ENCODE data around the gene COL26A1.

The COL26A1 gene

DNA sequence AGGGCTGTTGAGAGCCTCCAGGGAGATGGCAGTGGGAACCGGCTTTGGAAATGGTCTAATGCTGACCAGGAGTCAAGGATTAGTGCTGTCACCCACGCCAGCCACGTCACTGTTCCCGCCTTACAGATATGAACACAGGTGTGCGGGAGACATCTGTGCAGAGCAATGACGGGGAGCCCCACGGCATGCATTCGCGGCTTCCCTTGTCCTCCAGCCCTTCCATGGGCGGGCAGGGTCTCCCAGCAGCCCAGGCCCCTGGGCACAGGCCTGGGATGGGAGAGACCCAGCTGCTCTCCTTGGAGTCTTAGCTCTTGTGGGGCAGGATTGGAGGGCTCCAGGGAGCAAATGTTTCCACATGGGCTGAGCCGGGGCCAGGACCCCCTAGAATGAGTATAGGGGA lies 172.2 kb downstream of the COL26A1 start:
- DNase-seq (ENCODE audit: low spot score): no peak

DNA sequence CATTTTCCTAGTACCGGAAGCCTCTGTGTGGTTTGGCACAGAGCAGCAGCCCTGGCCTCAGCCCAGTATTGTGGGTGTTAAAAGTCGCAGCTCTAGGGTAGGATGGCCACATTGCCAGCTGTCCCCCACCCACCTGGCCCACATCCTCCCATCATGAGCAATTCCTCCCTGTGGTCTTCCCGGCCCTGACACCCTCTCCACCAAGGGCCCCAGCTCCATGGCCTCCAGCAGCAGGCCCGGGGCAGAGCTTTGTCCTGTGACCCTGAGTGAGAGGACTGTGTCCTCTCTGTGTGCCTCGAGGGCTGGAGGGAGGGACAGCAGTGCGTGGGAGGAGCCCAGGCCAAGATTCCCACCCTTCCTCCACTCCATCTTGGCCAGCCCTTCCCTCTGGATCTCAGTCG lies 172.7 kb downstream of the COL26A1 start:
- DNase-seq (ENCODE audit: low spot score): no peak

DNA sequence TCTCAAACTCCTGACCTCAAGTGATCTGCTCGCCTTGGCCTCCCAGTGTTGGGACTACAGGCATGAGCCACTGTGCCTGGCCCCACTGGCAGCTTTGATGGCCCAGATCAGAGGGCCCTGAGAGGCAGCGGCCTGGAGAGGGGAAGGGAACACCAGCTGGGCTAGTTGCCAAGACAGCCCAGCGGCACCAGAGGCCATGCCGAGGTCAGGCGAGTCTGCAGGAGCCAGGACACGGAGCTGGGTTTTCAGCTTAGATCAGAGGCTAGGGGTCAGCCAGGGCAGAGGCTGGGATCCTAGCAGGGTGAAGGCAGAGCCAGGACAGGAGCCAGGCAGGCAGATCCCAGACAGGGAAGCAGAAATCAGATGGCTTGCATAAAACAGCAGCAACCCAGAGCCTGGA lies 173.6 kb downstream of the COL26A1 start:
- DNase-seq (ENCODE audit: low spot score): no peak

DNA sequence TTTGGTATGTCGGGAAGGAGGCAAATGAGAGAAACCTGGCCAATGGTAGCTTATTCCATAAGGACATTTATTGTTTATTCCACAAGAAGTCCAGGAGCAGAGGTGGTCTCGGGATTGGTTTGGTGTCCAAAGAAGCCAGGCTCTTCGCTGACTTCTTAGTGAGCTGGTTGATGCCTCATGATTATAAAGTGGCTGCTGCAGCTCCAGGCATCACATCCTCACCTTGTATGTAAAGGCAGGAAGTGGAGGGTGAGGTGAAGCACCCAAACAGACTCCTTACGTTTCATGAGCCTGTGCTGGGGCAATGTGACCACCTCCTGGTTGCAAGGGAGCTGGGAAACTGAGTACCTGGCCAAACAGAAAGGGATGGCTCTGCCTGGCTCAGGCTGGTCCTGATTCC lies 174.0 kb downstream of the COL26A1 start:
- DNase-seq (ENCODE audit: low spot score): no peak

DNA sequence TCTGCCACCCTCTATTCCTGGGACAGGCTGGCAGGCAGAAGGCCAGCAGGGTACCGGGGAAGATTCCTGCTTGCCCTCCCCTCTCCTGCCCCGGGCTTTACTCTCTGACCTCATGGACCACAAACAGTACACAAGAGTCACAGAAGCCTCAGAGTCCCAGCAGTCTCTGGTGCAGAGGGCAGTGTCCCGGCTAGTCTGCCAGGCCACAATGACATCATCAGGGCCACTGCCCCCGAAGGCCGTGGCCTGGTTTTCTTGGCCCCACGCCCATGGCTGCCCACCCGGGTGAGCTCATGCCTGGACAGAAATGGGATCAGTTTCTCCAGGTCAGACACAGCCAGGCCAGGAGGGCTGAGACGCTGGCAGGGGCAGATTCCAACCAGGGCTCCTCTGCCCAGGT lies 174.5 kb downstream of the COL26A1 start:
- no peak for DNase-seq (ENCODE audit: low spot score)

DNA sequence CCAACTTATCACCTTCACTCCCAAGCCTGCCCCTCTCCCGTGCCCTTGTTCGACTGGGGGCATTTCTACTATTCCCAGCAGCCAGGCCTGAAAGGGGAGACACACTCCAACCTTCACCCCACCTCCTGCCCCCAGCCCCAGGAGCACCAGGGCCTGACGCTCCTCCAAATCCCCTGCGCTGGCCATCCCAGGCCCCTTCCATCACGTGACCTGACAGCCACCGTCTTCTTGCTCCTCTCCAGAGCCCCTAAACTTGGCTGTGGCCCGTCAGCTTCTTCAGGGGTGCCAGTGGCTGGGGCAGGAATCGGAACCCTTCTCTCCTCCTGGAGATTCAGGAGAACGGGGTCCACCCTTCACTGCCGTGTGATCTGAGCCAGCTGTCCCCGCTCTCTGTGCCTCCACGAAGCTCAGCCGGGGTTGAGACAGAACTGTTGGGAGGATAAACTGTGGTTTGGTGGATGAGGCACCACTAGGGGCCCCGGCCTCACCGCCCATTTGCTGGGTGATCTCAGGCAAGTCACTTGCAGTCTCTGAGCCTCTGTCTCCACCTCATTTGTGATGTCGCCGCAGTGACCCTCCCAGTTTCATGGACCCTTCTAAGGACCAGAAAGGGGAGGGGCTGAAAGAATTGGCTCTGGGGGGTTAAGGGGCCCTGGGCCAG lies 175.4 kb downstream of the COL26A1 start:
- no peak for DNase-seq (ENCODE audit: low spot score)

DNA sequence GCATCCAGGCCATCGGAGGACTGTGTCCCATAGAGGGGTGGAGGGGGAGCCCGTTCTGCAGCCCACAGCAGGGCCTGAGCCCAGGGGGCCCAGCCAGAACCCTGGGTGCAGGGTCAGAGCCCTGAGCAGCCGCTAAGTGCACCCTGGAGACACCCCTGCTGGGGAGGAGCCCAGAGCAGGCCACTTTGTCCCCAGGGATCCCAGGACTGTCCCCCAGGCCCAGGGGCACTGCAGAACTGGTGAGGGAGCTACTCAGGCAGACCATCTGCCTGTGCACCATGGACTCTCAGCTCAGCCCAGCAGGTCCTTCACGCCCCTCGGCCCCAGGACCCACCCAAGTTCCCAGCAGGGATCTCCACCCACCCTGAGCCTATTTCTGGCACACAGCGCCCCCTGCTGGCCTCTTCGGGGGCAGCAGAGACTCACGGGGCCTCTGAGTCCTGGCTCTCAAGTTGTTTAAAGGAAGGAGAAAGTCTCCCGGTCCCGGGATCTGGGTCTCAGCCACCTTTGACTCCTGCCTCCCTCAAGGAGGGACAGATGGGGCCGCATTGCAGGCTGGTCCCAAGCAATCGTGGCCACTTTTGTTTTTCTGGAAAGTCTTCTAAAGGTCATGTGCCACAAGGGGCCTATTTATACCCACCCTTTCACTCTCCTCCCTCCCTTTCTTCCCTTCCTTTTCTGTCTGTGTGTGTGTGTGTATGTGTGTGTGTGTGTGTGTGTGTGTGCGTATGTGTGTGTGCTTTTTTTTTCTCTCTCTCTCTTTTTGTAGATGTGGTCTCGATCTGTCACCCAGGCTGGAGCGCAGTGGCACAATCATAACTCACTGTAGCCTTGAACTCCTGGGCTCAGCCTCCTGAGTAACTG lies 176.2 kb downstream of the COL26A1 start:
- DNase-seq (ENCODE audit: low spot score): peak; percentile 57

DNA sequence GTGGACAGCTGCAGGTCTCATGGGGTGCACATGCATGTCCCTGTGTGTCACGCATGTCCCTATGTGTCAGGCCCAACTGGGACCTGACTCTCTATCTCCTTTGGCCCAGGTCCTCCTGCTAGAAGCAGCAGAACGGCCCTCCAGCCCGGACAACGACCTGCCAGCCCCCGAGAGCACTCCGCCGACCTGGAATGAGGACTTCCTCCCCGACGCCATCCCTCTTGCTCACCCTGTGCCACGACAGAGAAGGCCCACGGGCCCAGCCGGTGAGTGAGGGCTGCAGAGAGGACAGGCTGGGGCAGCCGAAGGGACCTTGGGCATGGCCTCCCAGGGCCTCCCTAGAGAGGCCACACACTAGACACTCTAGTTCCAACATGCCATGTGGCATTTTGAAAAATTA lies 177.1 kb downstream of the COL26A1 start:
- no peak for DNase-seq (ENCODE audit: low spot score)

DNA sequence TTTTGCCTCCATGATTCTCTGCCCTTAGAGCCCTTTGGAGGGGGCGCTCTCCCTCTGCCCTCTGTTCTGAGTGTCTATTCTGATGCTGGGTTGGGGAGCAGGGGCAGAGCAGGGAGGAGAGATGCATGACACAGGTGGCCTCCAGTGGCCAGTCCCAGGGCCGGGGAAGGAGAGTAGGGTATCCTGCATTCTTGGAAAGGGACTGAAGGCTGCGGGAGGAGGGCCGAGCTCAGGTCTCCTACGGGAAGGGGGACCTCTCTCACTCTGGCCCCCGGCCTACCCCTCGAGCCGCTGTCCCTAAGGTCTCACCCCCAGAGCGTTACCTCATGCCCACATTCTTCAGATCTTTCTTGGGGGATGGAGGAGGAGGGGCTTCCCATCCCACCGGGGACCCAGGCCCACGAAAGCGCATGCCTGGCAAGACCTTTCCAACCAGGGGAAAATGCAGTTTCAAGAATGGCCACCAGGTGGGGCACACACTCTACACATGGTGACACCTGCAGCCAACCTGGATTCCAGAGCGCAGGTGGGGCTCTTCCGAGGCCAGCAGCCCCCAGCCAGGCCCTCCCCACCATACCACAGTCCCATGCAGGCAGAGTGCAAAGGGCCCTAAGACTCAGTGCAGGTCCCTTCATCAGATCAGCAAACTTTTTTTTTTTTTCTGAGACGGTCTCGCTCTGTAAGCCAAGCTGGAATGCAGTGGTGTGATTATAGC lies 180.0 kb downstream of the COL26A1 start:
- DNase-seq (ENCODE audit: low spot score): peak; percentile 65

DNA sequence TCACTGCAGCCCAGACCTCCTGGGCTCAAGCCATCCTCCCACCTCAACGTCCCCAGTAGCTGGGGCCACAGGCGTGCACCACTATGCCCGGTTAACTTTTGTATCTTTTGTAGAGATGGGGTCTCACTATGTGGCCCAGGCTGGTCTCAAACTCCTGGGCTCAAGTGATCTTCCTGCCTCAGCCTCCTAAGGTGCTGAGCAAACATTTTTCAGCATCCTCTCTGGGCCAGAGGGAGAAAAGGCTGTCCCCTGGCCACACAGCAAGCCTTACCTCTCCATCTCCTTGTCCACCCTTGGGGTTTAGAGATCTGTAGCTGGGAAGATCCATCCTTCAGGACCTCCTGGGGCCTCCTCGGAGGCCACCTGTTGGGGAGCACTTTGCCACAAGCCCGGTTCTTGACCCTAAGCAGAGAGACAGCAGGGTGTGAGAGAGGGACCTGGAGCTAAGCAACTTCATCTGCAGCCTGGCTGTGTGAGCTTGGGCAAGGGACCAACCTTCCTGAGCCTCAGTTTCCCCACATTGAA lies 180.6 kb downstream of the COL26A1 start:
- DNase-seq (ENCODE audit: low spot score): no peak

DNA sequence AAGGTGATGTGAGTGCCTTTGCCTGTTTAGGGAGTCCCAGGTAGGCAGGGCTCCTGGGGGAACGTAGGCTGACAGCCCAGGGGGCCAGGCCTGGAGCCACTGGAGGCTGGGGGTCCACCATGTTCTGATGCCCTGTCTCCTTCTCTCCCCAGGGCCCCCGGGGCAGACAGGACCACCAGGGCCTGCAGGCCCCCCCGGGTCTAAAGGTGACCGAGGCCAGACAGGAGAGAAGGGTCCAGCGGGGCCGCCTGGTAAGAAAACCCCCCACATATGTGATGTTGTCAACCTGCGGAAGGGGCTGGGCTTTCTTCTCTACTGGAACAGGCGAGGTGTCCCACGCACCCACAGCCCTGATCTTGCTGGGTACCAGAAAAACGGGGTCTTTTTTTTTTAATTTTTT lies 181.2 kb downstream of the COL26A1 start:
- DNase-seq (ENCODE audit: low spot score): no peak

DNA sequence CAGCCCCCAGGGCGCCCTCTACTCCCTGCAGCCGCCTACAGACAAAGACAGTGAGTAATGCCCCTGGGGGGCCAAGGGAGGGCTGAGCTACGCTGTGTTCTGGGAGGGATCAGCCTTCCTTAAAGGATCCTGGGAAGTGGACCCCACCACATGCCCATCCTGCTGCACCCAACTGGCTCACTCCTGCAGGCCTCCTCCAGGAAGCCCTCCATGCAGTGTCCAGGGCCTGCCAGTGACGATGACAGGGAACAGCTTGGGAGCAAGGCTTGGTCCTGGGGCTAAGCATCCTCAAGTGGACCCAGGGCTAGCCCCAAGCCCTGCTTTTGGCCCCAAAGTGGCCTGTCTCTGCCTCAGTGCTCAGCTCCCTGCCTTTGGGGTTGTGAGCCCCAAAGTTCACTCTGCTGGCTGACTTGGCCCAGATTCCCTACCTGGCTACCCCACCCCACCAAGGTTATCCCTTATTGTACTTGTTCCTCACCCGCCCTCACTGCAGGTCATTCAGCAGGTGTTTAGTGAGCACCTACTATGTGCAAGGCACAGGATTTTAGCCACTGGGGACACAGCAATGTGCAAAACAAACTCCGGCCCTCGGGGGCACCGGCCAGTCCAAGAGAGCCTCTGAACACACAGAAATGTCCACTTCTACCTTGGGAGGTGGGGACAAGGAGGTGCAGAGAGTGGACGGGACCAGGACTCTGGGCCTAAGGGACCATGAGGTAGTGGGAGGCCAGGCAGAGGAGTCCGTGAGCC lies 182.9 kb downstream of the COL26A1 start:
- no peak for DNase-seq (ENCODE audit: low spot score)

DNA sequence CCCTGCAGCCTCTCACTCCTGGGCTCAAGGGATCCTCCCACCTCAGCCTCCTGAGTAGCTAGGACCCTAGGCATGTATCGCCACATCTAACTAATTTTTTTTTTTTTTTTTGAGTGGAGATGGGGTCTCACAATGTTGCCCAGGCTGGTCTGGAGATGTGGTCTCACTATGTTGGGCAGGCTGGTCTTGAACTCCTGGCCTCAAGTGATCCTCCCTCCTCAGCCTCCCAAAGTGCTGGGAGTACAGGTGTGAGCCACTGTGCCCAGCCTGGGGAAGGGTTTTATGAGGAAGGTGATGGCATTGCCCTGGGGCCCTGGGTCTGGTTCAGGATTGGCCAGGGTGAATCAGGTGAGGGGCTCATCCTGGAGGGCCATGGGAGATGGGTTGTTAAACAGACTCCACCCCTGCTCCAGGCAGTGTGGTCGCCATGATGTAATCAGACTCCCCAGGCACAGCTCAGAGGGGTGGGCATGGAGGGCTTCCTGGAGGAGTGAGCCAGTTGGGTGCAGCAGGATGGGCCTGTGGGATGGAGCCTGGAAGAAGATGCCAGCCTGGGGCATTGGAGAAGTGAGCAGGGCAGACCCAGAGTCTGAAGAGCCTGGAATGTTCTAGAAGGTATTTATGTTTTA lies 183.7 kb downstream of the COL26A1 start:
- no peak for DNase-seq (ENCODE audit: low spot score)

DNA sequence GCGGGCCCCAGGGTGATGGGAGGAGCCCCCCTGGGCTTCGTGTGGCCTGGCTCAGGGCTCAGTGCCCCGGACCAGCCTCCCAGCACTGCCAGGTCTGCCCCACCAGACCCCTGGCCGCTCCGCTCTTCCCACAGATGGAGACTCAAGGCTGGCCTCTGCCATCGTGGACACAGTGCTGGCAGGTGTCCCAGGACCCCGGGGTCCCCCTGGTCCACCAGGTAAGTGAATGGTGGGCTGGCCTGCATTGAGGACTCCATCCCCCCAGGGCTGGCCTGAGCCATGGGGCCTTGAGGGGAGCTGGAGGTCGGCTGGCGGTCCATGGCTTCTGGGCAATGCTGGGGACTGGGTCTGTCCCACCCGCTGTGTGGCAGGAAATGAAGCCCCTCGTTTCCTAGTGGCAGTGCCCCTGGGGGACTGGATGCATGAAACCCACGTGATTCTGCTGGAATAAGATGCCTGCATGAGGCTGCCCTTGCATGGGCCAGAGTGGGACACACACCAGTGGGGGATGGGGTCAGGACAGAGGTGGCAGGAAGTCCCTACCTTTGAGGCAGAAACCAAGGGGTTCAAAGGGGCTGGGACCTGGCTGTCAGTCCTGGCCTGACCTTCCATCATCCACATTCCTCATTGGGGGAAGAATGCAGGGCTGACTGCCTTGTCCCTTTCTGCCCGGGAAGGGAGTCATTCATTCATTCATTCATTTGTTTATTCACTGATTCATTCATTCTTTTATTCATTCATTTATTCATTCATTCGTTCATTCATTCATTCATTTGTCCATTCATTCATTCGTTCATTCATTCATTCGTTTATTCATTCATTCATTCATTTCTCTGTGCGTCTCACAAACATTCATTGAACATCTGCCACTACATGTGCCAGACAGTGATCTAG lies 184.6 kb downstream of the COL26A1 start:
- DNase-seq (ENCODE audit: low spot score): no peak

DNA sequence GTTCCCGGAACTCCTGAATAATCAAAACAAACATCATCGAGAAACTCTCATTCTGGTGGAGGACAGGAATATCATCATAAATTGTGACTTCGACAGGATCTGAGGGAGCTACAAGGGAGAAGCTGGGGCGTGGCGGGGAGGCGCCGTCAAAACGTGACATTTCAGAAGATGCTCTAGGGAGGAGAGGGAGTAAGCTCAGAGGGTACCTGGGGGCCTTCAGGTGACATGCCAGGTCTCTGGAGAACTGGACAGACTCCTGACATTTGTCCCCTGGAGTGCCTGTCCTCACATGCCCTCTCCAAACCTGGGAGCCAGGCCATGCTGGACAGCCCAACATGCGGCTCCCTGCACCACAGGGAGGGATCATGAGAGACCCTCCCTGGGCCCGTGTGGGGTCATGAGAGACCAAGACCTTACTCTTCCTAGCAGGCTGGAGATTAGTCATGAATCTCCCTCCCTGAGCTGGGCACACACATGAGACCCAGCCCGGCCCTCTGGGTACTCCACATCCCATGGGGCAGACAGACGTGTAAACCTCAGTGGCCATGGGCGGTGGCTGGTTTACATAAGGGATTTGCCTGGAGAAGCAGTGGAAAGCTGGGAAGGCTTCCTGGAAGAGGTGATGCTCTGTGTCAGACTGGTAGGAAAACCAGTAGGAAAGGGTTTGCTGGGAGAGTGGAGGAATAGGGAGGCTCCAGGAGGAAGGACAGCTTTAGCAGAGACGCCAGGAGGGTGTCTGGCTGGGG lies 185.4 kb downstream of the COL26A1 start:
- no peak for DNase-seq (ENCODE audit: low spot score)

DNA sequence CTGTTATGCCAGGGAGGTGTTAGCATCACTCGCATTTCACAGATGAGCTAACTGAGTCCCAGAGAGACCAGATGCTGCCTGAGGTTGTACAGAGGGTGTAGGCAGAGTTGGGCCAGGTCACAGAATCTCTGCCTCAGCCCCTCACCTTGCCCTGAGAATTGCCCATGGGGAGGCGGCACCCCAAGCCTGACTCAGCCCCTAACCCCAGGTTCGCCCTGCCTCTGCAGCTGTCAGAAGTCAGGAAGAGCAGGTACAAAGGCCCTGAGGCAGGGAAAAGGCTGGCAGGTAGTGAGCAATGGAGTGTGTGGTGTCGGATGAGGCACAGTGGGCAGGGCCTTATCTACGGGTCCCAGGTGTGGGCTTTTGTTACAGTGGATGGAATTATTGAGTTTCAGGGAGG lies 187.1 kb downstream of the COL26A1 start:
- DNase-seq (ENCODE audit: low spot score): no peak

DNA sequence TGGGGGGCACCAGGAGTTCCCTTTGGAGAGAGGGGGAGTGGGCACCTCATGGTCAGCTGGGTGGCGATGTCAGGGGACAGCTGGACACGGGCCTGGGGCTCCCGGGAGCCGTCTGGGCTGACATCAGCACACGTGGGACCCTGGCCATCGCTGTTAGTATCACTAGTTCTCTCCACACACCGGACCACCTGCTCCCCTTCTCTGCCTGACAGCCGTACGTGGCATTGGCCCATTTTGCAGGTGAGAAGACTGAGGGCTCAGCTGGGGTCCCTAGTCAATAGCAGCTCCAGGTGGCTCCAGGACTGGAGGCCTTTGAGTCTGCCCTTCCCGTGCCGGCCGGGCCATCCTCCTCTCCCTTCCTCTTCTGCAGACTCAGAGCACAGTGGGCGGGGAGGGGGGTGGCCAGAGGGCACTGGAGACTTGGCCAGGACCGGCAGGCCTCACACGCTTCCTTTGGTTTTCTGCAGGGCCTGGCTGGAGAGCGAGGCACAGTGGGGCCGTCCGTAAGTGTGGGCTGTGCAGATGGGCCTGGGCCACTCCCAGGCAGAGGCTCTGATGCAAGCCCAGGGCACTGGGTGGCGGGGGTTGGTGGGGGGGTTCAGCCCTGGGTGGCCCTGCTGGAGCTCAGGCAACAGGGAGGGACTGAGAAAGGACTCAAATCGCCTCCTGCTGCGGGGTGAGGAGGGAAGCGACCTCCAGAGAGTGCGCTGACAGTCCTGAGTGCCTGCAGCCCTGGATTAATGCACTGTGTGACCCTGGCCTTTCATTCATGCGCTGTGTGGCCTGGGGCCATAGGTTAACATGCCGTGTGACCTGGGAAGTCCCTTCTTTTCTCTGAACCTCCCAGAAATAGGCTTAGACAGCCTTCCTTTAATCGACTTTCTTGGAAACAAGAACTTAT lies 188.2 kb downstream of the COL26A1 start:
- DNase-seq (ENCODE audit: low spot score): no peak

DNA sequence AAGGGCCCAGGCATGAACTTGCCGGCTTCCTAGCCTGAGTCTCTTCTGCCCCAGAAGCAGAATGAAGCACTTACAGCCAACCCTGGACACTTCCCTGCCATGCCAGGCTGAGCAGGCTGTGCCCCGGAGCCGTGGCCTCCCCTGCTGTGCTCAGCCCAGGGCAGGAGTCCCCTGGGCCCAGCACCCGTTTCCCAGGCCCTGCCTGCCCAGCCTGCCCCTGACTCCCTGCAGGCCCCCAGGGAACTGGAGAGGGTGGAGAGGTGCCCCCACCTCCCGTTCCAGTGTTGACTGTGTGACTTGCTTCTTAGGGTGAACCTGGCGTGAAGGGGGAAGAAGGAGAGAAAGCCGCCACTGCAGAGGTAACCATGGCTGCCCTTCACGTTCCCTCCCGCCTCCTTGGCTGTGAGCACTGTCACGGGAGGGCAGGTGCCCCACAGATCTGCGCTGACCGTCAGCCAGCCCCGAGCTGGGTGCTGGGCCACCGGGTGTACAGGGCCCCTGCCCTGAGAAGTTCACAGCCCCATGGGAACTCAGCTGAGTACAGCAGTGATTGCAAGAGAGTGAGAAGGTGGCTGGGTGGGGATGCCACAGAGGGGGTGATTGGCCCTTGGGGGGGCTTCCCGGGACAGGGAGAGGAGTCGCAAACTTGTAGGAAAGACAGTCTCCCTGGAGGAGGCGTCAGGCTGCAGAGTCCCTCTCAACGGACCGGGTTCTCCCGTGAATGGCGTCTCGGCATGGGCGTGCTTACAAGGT lies 190.5 kb downstream of the COL26A1 start:
- DNase-seq (ENCODE audit: low spot score): no peak

Data from hematopoietic multipotent progenitor cell treated with erythropoietin and hydrocortisone succinate and interleukin-3 and kit ligand, for 17 days (in vitro differentiated cells).